NCI-H1092 treated with DMSO at 0.1 percent for 48 hours (cell line): ENCODE measurements around the gene NCOA6.
A peak's percentile ranks its signal among the peaks of the same experiment; 100 is the strongest.

ENCODE experiments used
- DNase-seq: peaks from one replicate; lab custom pipeline; 2025; lab: John Stamatoyannopoulos, UW

The NCOA6 gene

DNA sequence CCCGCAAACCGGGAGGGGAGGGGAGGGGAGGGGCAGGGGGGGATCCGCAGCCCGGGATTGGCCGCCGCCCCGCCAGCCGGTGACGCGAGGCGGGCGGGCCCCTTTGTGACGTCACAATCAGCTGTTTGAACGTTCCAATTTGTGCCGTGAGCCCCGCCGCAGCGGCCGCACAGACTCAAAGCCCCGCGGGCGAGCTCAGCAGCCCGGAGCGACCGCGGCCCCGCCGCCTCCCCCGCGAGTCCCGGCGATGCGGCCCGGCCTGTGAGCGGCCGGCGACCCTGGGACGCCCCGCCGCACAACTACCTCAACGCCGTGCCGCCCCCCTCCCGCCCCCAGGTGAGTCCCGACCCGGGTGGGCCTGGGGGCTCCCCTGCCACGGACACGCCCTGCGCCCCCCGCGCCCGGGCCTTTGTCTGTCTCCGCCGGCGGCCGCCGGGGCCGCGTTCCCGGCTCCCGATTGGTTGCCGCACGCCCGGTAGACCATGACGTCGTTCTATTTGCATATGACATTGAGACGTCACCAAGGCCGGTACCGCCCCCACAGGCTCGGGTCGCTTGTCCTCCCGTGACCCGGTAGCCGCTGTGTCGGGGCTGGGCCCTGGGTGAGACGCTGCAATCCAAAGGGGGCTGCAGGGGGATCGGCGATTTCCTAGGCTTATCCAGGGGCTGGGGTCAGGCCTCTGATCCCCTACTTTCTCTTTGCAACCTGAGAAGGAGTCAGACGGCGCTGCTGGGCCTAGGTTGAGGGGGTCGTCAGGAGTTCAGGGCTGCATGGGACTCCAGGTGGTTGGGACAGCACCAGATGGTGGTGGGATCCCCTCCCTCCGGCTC lies 121.1 kb downstream of the NCOA6 start, which contains the start of gene TP53INP2:
Gene TP53INP2, plus strand, starts transcription at position 168 of the 831 bp plus-strand sequence. CDS start 4,396 bp downstream, outside the sequence.
- peak; percentile 86 for DNase-seq

DNA sequence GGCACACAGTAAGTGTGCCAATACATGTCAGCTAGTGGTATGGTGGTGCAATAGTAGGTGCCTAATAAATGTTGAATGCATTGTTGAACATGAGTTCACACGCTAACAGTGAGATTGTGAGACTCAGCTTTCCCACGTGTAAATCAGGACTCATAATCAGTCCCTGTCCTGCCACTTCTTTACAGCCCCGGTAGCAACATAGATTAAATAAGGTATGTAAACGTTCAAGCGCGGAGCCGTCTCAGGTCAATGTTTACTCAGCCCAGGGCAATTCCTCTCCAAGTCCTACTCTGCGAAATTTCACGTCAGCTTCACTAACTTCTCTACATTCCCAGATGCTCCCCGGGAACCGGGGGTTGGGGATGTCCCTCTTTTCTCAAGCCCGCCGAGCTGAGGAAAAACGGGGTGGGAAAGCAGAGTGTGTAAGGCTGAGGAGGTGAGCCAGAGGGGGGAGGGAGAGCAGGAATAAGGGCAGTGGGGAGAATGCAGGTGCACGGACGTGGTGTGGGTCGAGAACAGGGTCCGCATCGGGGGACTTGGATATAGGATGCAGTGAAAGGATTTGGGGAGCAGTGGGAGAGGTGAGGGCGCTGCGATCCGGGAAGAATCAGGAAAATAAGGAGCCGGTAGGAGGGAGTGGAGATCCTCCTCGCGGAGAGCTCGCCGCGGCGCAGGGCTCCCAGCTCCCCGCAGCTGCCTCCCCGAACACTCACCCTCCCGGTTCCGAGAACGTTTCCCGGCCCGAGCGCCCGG lies 121.9 kb downstream of the NCOA6 start:
- no peak for DNase-seq

DNA sequence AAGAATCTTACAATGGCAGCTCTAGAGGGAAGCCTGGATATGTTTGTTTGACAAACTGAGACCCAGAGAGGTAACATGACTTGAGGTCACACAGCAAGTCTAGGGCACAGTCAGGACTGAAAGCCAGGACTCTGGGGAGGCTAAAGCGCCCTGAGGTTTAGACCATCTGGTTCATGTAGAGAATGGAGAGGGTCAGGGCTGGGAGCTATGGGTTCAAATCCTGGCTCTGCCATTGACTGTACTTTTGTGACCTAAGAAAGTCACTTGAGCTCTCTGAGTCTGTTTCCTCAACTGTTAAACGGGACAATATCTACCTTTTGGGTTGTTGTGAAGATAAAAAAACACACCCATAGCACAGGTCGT lies 122.4 kb downstream of the NCOA6 start:
- no peak for DNase-seq

DNA sequence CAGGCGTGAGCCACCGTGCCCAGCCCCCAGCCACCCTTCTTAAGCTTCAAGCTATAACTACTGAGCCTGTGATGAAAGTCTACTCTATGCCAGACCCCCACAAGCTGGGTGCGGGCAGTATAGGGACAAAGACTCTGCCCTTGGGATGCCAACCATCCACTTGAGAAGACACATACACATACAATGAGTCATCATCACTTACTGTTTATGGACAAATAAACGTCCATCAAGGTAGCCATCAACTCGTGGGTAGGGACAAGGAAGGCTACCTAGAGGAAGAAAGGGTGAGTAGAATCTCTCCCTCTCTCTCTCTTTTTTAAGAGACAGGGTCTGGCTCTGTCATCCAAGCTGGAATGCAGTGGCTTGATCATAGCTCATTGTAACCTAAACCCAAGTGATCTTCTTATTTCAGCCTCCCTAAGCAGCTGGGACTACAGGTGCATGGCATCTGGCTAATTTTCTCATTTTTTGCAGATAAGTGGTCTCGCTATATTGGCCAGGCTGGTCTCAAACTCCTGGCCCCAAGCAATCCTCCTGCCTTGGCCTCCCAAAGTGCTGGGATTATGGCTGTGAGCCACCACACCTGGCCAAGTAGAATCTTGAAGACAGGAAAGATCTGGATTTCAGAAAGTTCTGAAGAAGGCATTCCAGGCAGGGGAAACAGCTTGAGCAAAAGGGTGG lies 123.9 kb downstream of the NCOA6 start:
- DNase-seq, result no peak

DNA sequence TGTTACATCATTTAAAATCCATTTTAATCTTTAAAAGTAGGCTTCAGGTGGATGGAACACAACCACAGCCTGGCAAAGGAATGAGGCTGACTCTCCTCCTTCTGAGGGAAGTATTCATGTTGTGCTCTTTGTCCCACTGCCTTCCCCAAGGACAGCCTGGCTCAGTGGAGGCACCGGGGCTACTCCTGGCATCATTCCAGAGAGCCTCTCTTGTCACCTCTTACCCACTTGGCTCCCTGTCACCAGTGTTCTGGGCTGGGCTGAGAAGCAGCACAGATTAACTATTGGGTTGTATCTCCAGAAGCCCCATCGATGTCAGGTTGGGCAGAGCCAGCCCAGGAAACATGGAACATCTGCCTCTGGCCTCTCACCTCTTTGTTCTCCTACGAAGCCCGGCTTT lies 132.0 kb downstream of the NCOA6 start:
- no peak for DNase-seq

DNA sequence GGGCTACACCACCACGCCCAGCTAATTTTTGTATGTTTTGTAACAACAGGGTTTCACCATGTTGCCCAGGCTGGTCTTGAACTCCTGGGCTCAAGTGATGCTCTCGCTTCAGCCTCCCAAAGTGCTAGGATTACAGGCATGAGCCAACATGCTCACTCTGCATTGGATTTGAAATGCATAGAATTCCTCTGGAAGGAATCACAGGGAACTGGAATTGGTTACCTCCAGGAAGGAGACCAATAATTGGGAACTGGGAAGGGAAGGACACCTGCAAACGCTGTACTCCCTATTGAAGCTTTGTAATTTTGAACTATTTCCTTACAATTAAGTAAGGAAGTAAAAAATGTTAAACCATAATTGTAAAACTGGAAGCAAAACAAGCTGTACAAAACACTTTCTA lies 133.6 kb downstream of the NCOA6 start:
- no peak for DNase-seq

DNA sequence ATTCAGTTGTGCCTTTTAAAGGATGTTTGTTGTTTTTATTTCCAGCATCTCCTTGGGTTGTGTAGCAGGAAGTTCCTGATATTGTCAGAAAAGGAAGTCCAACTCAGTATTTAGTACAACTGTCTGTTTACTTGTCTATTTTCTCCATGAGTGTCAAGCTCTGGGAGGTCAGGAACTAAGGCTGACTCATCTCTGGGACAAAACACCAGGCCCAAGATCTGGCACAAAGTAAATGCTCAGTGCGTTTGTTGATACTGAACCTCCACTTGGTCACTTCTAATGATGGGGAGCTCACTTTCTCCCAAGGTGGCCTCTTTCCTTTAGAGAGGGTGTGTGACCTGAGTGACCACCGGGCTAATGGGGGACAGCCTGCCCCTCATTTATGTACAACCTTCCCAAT lies 136.0 kb downstream of the NCOA6 start:
- DNase-seq, result no peak

DNA sequence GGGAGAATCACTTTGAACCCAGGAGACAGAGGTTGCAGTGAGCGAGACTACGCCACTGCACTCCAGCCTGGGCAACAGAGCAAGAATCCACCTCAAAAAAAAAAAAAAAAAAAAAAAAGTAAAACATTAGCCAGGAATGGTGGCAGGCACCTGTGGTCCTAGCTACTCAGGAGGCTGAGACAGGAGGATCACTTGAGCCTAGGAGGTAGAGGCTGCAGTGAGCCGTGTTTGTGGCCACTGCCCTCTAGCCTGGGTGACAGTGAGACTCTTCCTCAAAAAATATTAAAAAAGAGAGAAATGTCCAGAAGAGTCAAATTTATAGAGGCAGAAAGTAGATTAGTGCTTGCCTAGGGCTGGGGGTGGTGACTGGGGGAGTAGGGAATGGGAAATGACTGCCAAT lies 141.8 kb downstream of the NCOA6 start:
- DNase-seq, result no peak

DNA sequence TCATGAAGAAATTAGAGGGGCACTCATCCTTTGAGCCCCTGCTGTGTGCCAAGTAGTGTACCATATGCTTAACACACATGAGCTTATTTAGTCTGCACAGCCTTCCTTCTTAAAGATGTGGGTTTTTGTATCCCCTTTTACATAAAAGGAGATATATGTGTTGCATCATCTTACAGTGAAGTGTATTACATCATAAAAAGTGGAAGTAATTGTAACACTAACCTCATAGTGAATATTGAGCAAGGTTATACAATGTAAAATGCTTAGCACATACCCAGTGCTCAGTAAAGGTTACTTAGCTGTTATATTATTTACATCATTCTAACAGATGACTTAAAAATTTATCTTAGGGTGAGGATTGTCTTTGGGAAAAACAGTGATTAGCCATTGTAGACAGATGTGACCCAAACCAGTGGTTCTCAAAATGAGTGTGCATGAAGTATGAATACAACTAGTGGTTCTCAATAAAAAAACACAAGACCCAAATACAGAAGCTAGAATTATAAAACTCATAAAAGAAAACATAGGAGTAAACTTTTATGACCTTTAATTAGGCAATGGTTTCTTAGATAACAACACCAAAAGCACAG lies 144.8 kb downstream of the NCOA6 start:
- DNase-seq, result no peak

DNA sequence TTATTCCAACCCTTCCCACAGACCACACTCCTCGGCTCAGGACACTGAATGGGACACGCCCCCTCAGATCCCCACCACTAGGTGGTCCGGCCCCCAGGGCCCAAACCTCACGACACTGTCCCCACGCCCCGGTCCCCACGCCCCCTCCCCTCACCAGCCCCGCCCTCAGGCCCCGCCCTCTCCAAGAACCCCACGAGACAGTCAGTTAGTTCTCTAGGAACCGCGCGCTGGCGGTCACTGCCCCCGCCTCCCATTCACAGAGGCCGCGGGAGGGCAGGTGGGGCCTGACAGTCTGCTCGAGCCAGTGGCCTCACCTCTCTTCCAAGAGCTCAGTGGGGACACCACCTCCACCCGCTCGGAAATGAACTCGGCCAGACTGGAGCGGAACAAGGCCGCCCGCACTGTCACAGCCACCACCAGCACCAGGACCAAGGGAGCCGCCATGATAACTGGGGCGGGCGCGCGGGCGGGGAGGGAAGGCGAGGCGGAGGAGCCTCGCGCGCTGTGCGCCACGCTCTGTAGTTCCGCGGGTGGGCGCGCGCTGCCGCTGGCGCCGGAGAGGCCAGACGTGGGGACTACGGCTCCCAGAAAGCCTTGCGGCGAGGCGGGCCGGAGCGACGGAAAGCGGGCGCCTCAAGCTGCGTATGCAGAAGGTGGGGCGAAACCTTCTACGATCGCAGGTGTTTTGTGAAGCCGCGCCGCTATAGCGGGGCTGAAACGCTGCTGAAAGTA lies 148.6 kb downstream of the NCOA6 start, which contains the start of gene PIGU:
Gene PIGU, minus strand, starts transcription at position 451 of the 732 bp plus-strand sequence. Its CDS starts 7 bp downstream, at position 444.
- DNase-seq, result peak; percentile 96

DNA sequence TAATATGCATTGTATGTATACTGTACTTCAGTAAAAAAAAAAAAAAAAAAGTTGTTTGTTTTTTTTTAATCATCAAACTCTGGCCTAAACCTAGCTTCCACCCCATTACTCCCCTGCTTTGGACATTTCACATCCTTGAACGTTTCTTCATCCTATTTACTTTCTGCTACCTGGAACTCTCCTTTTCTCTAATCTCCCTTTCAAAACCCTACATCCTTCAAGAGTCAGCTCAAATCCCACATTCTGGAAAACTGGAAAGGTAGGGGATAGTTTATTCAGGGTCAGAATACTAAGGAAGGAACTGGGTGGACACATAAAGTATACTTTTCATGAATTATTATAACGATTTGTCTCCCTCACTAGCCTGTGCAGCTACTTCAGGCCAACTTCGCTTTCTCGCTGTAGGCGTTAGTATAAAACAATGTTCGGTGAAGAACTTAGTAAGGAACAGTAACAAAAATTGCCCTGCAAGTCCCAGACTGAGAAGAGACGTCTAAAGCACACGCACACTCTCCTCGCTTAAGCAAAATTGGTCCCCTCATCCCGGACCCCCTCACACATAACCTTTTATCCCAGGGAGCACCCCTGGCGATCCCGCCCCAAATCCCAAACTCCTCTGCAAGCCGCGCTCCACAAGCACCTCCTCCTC lies 149.3 kb downstream of the NCOA6 start:
- DNase-seq, result no peak

DNA sequence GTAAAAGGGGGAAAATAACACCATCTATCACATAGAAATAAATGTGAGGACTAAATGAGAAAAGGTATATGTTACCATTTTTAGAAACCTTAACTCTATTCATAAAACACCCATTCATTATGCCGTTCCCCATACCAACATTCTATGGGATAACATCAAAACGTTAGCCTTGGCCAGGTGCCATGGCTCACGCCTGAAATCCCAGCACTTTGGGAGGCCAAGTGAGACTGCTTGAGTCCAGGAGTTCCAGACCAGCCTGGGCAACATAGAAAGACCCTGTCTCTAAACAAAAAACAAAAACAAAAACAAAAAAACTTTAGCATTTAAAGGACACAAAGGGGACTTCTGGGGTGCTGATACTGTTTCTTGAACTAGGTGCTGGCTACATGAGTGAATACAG lies 149.9 kb downstream of the NCOA6 start:
- DNase-seq, result no peak

DNA sequence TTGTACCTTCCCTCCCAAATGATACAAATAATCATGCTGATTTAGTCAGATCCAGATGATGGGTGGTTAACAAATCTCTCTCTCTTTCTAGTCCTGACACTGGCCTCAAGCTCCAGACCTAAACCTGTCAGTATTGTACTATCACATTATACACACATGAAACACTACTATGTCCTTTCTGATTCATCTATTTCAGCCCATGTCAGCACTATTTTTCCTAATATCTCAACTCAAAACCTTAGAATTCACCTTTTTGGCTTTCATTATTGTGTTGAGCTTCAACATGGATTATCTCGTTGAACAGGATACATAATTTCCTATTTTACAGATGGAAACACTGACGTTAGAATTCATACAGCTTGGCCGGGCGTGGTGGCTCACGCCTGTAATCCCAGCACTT lies 152.0 kb downstream of the NCOA6 start:
- DNase-seq, result no peak

DNA sequence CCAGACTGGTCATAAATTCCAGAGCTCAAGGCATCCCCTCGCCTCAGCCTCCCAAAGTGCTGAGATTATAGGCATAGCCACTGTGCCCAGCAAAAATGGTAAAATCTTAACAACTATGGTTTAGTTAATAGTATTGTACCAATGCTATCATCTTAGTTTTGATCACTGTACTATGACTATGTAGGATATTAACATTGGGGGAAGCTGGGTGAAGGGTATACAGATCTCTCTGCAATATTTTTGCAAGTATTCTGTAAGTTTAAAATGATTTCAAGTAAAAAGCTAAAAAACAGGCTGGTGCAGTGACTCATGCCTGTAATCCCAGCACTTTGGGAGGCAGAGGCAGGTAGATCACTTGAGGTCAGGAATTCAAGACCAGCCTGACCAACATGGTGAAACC lies 156.4 kb downstream of the NCOA6 start:
- no peak for DNase-seq
